ENCODE results near the gene MARVELD2. TPM values are rescaled to one million over a fixed set of nuclear protein-coding genes. Genes with fewer than 3 reads are reported as not detected.

The MARVELD2 gene
- total and polyA plus RNA-seq, 2 of the 13 experiments (the other 11 are each of a cell fraction or from before 2014, with no cell fraction given), result 11.1 to 15.4 TPM

DNA sequence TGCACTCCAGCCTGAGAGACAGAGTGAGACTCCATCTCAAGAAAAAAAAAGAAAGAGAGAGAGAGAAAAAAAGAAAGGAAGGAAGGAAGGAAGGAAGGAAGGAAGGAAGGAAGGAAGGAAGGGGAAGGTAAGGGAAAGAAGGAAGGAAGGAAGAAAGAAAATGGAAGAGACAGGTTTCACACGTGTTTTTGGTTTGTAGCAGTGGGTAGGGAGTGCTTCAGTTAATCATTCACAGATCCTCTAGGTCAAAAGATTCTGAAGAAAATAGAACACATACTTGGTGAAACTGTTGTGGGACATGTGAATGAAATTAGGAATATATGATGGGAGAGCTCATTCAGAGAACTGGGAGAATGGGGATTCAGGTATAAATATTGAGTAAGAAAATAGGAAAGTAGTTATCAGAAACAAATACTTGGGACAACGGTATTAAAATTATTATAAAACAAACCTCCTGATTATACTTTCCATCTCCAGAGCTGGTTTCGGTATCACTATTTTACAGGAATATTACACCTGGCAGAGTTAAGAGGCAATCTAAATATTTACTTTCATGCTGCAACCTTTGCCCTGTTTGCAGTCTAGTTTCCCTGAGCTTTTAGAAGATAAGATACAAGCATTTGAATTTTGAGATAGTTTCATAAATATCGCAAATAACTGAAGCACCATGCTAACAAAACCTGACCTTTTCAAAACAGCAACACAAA lies 37.2 kb downstream of the MARVELD2 start (continued):
- TF ChIP-seq RXRB (CRISPR knock-in tag; IDR thresholded peaks at IDR 0.05; ENCODE audit: borderline replicate concordance) (peak; percentile 77; the same call in 1 of the 2 replicates), PHF5A (CRISPR knock-in tag; IDR thresholded peaks at IDR 0.05; ENCODE audit: low read depth, unreplicated experiment) (no peak), MBD4 (IDR thresholded peaks at IDR 0.05; ENCODE audit: borderline replicate concordance, low read length) (no peak), ASH2L (IDR thresholded peaks at IDR 0.05; ENCODE audit: insufficient read length, low read depth, low read length) (peak; percentile 74), MED1 (CRISPR knock-in tag; IDR thresholded peaks at IDR 0.05) (peak; percentile 49; the same call in 1 of the 2 replicates), ZNF20 (CRISPR knock-in tag; IDR thresholded peaks at IDR 0.05) (no peak), ZNF768 (CRISPR knock-in tag; IDR thresholded peaks at IDR 0.05) (no peak), FOSL1 (CRISPR knock-in tag; IDR thresholded peaks at IDR 0.05; ENCODE audit: borderline replicate concordance) (no peak), CCDC6 (CRISPR knock-in tag; IDR thresholded peaks at IDR 0.05) (no peak), ATRX (CRISPR knock-in tag; IDR thresholded peaks at IDR 0.05; ENCODE audit: borderline replicate concordance) (no peak), ARNTL (CRISPR knock-in tag; IDR thresholded peaks at IDR 0.05) (no peak), RCOR2 (CRISPR knock-in tag; IDR thresholded peaks at IDR 0.05) (no peak), SAP130 (CRISPR knock-in tag; IDR thresholded peaks at IDR 0.05; ENCODE audit: low read depth) (peak; percentile 65), MEF2D (CRISPR knock-in tag; IDR thresholded peaks at IDR 0.05) (no peak), SATB2 (CRISPR knock-in tag; IDR thresholded peaks at IDR 0.05) (no peak), NR2F2 (IDR thresholded peaks at IDR 0.05; ENCODE audit: borderline replicate concordance, low read depth) (peak; percentile 57; the same call in 1 of the 2 replicates), NFKBIZ (CRISPR knock-in tag; IDR thresholded peaks at IDR 0.05) (no peak), SALL2 (CRISPR knock-in tag; IDR thresholded peaks at IDR 0.05) (no peak), SSRP1 (CRISPR knock-in tag; IDR thresholded peaks at IDR 0.05) (no peak)
- TF ChIP-seq, protein P1, sequence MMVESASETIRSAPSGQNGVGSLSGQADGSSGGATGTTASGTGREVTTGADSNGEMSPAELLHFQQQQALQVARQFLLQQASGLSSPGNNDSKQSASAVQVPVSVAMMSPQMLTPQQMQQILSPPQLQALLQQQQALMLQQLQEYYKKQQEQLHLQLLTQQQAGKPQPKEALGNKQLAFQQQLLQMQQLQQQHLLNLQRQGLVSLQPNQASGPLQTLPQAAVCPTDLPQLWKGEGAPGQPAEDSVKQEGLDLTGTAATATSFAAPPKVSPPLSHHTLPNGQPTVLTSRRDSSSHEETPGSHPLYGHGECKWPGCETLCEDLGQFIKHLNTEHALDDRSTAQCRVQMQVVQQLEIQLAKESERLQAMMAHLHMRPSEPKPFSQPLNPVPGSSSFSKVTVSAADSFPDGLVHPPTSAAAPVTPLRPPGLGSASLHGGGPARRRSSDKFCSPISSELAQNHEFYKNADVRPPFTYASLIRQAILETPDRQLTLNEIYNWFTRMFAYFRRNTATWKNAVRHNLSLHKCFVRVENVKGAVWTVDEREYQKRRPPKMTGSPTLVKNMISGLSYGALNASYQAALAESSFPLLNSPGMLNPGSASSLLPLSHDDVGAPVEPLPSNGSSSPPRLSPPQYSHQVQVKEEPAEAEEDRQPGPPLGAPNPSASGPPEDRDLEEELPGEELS (CRISPR knock-in tag; IDR thresholded peaks at IDR 0.05), result peak; percentile 72
- TF ChIP-seq, protein P2, sequence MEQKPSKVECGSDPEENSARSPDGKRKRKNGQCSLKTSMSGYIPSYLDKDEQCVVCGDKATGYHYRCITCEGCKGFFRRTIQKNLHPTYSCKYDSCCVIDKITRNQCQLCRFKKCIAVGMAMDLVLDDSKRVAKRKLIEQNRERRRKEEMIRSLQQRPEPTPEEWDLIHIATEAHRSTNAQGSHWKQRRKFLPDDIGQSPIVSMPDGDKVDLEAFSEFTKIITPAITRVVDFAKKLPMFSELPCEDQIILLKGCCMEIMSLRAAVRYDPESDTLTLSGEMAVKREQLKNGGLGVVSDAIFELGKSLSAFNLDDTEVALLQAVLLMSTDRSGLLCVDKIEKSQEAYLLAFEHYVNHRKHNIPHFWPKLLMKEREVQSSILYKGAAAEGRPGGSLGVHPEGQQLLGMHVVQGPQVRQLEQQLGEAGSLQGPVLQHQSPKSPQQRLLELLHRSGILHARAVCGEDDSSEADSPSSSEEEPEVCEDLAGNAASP (CRISPR knock-in tag; IDR thresholded peaks at IDR 0.05; ENCODE audit: borderline replicate concordance), result peak; percentile 56; the same call in 1 of the 2 replicates
- TF ChIP-seq, protein P3, sequence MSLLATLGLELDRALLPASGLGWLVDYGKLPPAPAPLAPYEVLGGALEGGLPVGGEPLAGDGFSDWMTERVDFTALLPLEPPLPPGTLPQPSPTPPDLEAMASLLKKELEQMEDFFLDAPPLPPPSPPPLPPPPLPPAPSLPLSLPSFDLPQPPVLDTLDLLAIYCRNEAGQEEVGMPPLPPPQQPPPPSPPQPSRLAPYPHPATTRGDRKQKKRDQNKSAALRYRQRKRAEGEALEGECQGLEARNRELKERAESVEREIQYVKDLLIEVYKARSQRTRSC (CRISPR knock-in tag; IDR thresholded peaks at IDR 0.05; ENCODE audit: low read depth), result no peak
- TF ChIP-seq, protein P4, sequence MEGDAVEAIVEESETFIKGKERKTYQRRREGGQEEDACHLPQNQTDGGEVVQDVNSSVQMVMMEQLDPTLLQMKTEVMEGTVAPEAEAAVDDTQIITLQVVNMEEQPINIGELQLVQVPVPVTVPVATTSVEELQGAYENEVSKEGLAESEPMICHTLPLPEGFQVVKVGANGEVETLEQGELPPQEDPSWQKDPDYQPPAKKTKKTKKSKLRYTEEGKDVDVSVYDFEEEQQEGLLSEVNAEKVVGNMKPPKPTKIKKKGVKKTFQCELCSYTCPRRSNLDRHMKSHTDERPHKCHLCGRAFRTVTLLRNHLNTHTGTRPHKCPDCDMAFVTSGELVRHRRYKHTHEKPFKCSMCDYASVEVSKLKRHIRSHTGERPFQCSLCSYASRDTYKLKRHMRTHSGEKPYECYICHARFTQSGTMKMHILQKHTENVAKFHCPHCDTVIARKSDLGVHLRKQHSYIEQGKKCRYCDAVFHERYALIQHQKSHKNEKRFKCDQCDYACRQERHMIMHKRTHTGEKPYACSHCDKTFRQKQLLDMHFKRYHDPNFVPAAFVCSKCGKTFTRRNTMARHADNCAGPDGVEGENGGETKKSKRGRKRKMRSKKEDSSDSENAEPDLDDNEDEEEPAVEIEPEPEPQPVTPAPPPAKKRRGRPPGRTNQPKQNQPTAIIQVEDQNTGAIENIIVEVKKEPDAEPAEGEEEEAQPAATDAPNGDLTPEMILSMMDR (CRISPR knock-in tag; IDR thresholded peaks at IDR 0.05), result no peak

All from HepG2 (cell line).